NCI-H2196 (cell line): ENCODE results near the gene SPACDR.
"Not testable (repeated sequence)": the region's sequence is repeated elsewhere in the genome, so short reads cannot be mapped to it uniquely, and the experiment has no call there.

Experiments used
- DNase-seq: peaks from one replicate; lab custom pipeline; 2025; ENCODE audit not compliant: unreplicated experiment; lab: John Stamatoyannopoulos, UW

Gene SPACDR, protein sequence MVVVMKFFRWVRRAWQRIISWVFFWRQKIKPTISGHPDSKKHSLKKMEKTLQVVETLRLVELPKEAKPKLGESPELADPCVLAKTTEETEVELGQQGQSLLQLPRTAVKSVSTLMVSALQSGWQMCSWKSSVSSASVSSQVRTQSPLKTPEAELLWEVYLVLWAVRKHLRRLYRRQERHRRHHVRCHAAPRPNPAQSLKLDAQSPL

DNA sequence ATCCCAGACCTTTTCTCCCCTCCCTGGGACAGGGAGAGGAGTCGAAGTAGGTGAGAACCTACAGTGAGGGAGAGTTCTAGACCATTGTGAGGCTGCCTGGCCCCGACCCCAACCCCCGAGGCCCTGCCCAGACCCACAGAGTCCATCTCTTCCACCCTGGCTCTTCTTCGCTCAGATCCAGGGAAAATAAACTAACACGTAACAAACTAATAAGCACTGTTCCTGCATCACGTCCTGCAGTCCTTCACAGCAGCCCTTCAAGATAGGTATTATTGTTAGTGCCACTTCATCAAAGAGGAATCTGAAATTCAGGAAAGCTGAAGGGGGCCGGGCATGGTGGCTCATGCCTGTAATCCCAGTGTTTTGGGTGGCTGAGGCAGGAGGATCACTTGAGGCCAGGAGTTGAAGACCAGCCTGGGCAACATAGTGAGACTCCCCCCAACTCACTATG lies at the start of gene SPACDR:
TSS of gene SPACDR (minus strand) at position 51 of the 451 bp plus-strand sequence. CDS start 235 bp downstream, outside the sequence.
- DNase-seq: no peak

DNA sequence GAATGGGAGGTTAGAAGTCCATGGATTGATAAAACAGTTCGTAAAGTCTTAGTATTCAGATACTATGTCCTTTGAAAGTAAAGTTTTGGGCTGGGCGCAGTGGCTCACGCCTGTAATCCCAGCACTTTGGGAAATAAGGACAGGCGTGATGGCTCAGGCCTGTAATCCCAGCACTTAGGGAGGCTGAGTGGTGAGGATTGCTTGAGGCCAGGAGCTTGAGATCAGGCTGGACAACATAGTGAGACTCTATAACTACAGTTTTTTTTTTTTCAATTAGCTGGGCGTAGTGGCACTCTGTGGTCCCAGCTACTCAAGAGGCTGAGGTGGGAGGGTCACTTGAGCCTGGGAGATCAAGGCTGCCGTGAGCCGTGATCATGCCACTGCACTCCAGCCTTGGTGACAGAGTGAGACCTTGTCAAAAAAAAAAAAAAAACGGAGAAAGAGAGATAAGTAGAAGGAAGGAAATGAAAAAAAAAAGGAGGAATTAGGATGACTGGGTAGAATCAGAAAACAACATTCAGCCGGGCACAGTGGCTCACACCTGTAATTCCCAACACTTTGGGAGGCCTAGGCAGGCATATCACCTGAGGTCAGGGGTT lies 49.3 kb upstream of the SPACDR start:
- no peak for DNase-seq

DNA sequence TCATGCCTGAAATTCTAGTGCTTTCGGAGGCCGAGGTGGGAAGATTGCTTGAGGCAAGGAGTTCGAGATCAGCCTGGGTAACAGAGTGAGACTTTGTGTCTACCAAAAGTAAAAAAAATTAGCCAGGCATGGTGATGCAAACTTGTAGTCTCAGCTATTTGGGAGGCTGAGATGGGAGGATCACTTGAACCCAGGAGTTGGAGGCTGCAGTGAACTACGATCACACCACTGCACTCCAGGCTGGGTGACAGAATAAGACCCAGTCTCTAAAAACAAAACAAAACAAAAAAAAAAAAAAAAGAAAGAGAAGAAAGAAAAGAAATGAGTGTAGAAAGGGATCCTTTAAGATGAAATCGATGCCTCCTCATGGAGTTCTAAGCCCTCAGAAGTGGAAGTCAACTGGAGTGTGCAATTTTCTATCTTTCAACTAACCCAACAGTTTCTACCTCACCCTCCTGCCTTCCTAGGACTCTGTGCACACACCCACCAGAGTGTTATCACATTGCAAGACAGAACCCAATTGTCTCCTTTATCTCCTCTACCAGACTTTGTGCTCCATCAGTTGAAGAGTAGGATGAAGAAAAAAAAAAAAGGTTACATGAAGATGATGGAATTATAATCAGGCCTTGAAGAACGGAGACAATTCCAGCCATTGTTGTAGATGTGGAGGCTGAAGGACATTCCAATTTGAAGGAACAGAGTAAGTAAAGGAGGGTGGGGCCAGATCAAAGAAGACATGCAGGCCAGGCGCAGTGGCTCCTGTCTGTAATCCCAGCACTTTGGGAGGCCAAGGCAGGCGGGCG lies 46.6 kb upstream of the SPACDR start:
- no peak for DNase-seq

DNA sequence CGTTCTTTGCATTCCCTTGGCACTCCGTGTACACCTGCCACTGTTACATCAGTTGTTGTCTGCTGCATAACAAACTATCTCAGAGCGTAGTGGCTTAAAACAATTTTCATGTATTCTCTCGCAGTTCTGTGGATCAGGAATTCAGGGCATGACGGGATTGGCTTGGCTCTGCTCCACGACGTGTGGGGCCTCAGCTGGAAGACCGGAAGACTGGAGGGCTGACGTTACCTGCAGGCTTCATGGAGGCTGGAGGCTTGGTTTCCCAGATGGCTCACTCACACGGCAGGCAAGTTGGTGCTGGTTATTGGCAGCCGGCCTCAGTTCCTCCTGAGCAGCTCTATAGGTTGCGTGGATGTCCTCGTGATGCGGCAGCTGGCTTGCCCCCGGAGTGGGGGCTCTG lies 45.2 kb upstream of the SPACDR start:
- no peak for DNase-seq

DNA sequence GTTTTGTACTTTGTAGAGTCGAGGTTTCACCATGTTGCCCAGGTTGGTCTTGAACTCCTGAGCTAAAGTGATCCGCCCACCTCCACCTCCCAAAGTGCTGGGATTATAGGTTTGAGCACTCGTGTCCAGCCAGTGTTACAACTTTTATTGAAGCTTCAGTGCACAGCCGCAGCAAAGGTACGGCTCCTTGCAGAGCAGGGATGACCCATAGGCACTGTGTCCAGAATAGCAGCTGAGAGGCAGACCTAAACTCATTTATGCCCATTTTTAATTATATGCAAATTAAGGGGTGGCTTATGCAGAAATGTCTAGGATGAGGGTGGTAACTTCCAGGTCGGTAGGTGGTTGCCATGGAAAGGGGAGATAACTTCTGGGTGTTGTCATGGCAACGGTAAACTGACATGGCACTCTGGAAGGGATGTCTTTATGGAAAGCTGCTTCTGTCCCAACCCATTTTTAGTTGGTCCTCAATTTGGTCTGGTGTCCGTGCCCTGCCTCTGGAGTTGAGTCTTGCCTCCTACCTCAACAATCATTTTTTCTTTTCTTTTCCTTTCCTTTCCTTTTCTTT lies 42.4 kb upstream of the SPACDR start:
- DNase-seq: no peak

DNA sequence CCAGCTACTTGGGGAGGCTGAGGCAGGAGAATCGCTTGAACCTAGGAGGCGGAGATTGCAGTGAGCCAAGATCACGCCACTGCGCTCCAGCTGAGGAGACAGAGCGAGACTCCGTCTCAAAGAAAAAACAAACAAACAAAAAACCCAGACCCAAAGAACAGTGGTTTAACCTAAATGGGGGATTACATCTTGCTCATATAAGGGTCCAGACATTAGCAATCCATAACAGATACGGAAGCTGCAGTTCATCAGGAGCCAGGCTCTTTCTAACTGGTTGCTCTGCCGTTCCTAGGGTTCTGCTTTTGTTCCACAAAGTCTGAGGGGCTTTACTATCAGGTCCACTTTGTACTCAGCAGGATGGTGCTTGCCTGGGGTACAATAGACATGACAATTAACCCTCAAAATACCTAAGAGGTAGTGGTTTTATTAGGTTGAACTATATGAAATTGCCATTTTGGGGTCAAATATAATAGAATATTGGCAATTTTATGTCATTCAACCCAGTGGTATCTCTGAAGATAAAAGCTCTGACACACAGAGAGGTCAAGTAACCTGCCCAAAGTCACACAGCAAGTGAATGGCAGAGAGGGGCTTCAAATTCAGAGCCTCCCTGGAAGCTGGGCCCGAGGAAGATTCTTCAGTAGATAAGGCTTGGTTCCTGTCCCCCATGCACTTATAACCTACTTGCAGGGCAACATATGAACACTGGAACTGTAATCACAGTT lies 41.0 kb upstream of the SPACDR start:
- DNase-seq: no peak

DNA sequence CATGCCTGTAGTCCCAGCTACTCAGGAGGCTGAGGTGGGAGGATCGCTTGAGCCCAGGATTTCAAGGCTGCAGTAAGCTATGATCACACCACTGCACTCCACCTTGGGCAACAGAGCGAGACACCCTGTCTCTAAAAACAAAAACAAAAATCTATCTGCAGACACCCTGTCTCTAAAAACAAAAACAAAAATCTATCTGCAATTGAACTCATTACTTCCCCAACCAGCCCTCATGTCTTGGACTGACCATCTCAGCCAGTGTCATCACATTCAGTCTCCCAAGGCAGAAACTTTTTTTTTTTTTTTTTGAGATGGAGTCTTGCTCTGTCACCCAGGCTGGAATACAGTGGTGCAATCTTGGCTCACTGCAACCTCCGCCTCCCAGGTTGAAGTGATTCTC lies 40.0 kb upstream of the SPACDR start:
- DNase-seq: not testable (repeated sequence)

DNA sequence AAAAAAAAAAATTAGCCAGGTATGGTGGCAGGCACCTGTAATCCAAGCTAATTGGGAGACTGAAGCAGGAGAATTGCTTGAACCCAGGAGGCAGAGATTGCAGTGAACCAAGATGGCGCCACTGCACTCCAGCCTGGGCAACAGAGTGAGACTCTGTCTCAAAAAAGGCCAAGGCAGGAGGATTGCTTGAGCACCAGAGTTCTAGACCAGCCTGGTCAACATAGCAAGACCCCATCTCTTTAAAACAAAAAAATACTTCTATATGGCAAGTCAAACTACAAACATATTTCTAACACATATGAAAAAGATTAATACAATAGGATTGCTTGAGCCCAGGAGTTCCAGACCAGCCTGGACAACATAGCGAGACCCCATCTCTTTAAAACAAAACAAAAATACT lies 36.7 kb upstream of the SPACDR start:
- DNase-seq: not testable (repeated sequence)

DNA sequence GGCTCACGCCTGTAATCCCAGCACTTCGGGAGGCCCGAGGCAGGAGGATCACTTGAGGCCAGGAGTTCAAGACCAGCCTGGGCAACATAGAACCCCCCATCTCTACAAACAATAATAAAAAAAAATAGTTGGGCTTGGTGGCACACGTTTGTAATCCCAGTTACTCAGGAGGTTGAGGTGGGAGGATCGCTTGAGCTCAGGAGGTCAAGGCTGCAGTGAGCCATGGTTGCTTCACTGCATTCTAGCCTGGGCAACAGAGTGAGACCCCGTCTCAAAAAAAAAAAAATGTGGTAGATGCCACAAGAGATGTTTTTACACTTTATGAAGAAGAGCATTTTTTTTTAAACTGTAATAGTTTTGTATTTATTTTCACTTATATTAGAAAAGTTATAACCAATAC lies 32.4 kb upstream of the SPACDR start:
- DNase-seq: no peak

DNA sequence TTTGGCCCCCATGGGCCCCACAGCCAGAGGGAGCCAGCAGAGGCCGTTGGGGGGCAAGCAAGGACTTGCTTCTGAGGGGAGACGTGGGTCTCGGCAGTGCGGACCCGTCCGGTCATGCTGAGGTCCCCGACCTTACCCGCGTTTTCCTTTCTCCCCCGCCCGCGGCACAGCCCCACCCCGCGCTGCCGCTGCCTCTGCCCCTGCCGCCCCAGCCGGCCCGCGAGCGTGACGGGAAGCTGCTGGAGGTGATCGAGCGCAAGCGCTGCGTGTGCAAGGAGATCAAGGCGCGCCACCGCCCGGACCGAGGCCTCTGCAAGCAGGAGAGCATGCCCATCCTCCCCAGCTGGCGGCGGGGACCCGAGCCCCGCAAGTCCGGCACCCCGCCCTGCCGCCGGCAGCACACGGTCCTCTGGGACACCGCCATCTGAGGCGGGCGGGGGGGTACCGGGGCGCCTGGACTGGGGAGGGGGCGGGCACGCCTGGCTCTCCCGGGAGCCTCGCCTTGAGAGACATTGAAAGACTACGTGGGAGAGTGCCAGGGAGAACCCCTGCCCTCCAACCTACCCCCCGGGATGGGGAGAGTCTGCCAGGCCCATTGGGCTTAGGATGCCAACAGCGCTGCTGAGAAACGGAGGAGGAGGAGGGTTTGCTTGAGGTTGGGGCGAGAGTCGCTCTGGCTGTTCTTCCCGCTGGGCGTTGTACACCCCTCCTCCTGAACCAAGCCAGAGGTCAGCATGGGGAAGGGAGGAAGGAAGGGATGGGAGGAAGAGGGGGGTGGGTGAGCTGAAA lies 29.6 kb upstream of the SPACDR start:
- no peak for DNase-seq

DNA sequence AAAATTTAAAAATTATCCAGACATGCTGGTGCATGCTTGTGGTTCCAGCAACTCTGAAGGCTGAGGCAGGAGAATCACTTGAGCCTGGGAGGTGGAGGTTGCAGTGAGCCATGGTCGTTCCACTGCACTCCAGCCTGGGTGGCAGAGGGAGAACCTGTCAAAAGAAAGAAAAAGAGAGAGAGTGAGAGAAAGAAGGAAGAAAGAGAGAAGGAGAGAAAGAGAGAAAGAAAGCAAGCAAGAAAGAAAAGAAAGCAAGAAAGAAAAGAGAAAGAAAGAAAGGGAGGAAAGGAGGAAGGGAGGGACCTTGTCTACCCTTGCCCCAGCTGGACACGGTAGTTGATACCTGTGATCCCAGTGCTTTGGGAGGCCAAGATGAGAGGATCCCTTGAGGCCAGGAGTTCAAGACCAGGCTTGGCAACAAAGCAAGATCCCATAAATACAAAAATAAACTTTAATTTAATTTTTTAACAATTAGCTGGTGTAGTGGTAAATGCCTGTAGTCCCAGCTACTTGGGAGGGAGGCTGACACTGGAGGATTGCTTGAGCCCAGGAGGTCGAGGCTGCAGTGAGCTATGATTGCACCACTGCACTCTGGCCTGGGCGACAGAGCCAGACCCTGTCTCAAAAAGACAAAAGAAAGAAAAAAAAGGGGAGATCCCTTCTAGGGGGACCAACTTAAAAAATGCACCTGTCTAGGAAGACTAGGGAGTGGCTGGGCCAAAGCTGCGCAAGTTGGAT lies 28.8 kb upstream of the SPACDR start:
- no peak for DNase-seq

DNA sequence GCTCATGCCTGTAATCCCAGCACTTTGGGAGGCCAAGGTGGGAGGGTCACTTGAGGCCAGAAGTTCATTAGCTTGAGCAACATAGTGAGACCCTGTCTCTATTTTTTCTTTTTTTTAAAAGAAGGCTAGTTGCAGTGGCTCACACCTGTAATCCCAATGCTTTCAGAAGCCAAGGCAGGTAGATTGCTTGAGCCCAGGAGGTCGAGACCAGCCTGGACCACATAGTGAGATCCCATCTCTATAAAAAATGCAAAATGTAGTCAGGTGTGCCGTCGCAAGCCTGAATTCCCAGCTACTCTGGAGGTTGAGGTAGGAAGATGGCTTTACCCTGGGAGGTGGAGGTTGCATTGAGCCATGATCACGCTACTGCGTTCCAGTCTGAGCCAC lies 27.1 kb upstream of the SPACDR start:
- no peak for DNase-seq

DNA sequence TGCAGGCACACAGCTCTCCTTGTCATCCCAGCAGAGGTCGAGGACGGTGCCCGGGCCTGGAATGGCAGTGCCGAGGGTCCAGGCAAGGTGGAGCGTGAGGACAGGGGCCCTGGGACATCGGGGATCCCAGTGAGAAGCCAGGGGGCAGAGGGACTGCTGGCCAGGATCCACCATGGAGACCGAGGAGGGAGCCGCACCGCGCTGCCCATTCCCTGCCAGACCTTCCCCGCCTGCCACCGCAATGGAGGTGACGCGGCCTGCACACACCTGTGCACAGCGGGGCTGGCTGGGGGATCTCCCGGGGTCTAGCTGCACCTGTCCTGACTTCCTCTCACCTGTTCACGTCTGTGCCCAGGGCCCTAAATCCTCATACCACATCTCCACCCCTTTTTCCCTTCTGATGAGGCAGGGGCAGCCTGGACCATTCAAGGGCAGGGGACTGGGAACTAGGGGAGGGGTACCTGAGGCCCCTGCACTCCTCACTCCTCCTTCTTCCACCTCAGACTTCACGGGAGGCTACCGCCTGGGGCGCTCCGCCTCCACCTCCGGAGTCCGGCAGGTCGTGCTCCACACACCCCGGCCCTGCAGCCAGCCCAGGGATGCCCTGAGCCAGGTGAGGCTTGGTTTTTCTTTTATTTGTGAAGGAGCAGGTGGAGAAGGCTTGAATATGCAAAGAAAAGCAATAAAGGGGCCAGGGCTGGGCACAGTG lies 26.6 kb upstream of the SPACDR start:
- no peak for DNase-seq

DNA sequence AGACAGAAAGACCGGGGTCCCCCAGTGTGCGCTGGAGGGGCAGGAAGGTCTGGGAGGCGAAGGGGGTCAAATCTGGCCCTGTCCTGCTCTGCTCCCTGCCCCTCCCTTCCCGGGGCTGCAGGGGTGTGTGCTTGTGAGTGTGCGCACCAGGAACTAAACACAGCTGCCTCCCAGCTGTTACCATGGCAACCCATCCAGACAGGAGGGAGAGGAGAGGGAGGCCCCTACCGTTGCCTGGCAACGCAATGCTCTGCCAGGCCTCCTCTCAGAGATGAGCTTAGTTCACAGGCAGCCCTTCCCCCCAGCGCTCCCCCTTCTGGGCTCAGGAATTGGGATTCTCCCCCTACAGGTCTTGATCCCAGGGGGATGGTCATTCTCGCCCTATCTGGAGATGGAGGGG lies 25.8 kb upstream of the SPACDR start:
- DNase-seq: peak; percentile 99

DNA sequence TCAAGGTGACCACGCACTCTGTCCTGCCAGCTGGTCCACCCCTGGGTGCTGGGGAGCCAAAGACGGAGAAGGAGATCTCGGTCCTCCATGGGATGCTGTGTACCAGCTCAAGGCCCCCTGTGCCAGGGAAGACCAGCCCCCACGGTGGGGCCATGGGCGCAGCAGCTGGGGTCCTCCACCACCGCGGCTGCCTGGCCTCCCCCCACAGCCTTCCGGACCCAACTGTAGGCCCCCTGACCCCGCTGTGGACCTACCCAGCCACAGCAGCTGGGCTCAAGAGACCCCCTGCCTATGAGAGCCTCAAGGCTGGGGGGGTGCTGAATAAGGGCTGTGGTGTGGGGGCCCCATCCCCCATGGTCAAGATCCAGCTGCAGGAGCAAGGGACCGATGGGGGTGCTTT lies 25.1 kb upstream of the SPACDR start:
- DNase-seq: no peak

DNA sequence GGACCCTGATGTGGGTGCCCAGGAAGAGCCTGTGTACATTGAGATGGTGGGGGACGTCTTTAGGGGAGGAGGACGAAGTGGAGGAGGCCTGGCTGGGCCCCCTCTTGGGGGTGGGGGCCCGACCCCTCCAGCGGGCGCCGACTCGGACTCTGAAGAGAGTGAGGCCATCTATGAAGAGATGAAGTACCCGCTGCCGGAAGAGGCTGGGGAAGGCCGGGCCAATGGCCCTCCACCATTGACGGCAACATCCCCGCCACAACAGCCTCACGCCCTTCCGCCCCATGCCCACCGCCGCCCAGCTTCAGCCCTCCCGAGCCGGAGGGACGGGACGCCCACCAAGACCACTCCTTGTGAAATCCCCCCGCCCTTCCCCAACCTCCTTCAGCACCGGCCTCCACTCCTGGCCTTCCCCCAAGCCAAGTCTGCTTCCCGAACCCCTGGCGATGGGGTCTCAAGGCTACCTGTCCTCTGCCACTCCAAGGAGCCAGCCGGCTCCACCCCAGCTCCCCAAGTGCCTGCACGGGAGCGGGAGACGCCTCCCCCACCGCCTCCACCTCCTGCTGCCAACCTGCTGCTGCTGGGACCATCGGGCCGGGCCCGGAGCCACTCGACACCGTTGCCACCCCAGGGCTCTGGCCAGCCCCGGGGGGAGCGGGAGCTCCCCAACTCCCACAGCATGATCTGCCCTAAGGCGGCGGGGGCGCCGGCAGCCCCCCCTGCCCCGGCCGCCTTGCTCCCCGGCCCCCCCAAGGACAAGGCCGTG lies 24.5 kb upstream of the SPACDR start:
- DNase-seq: no peak

DNA sequence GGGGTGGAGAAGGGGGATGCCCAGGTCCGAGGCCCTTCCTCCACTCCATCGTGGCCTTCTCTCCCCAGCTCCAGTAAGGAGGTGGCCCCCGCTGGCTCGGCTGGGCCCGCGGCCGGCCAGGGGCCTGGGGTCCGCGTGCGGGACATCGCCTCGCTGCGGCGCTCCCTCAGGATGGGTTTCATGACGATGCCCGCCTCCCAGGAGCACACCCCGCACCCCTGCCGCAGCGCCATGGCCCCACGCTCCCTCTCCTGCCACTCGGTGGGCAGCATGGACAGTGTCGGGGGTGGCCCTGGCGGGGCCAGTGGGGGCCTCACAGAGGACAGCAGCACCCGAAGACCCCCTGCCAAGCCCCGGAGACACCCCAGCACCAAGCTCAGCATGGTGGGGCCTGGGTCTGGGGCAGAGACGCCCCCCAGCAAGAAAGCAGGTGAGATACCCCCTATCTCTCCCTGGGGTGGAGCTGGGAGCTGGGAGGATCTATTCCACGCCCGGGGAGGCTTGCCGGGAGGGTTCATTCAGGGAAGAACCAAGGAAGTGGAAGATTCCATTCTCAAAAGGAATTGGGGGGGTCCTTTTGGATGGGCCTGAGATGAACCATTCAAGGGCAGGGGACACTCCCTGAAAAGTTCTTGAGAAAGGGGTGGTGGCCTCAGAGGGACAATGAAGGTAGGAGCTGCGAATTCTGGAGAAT lies 22.8 kb upstream of the SPACDR start:
- peak; percentile 34 for DNase-seq

DNA sequence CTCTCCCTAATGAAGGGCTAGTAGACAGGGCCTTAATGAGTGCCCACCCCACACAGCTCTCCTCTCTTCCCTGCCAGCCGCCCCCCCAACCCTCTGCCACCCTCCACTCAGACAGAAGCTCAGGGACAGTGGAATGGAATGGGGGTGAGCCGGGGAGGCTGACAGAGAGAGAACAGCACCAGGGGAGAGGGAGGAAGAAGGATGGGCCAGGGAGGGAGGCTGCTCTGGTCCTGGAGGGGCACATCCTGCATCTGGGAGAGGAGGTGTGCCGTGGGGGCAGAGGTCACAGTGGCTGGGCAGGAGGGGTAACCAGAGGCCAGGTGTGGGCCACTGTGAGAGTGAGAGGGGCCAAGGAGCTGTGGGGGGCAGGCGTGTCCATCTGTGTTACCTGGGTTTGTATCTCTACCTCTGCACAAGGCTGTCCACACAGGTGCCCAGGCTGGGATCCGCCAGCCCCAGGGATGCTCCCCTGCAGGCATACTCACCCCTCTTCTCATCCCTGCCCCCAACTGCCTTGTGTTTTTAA lies 22.1 kb upstream of the SPACDR start:
- no peak for DNase-seq
